ENCODE results near the gene ZBED6.
A peak's percentile ranks its signal among the peaks of the same experiment; 100 is the strongest.
"Not testable (repeated sequence)": the region's sequence is repeated elsewhere in the genome, so short reads cannot be mapped to it uniquely, and the experiment has no call there.

The ZBED6 gene
- total RNA-seq: 0.08 to 2.9 (median 0.63) reads per million in 18 experiments

- DNase-seq: peak; percentile 100
Observed at GRCh38 chr1:203795441-203796235, at the start of gene ZBED6, which contains the start of gene ZC3H11A. Gene ZBED6, plus strand, starts transcription at chr1:203795623. Its CDS starts 1,900 bp downstream, at chr1:203797523. Gene ZC3H11A, plus strand, starts transcription at chr1:203795623. Its CDS starts 21,448 bp downstream, at chr1:203817071.

GRCh38 chr1:203746281-203746680 is 49.1 kb upstream of the ZBED6 start:
- no peak for DNase-seq

- DNase-seq: no peak
Observed at GRCh38 chr1:203751051-203751450, 44.4 kb upstream of the ZBED6 start.

- DNase-seq: not testable (repeated sequence)
Observed at GRCh38 chr1:203751618-203752361, 43.6 kb upstream of the ZBED6 start.

GRCh38 chr1:203754455-203754864 is 41.0 kb upstream of the ZBED6 start:
- DNase-seq: no peak

GRCh38 chr1:203756036-203756435 is 39.4 kb upstream of the ZBED6 start:
- DNase-seq: no peak

GRCh38 chr1:203758749-203759148 is 36.7 kb upstream of the ZBED6 start:
- DNase-seq: not testable (repeated sequence)

GRCh38 chr1:203760506-203760905 is 34.9 kb upstream of the ZBED6 start:
- DNase-seq: no peak

GRCh38 chr1:203761958-203762357 is 33.5 kb upstream of the ZBED6 start:
- DNase-seq: not testable (repeated sequence)

GRCh38 chr1:203763505-203763904 is 31.9 kb upstream of the ZBED6 start:
- DNase-seq: no peak

GRCh38 chr1:203764105-203765028 is 31.1 kb upstream of the ZBED6 start:
- DNase-seq: no peak

GRCh38 chr1:203765029-203765837 is 30.2 kb upstream of the ZBED6 start, which contains the start of gene LAX1:
Gene LAX1, plus strand, starts transcription at chr1:203765183. Its CDS starts 383 bp downstream, at chr1:203765566.
- DNase-seq: no peak

- no peak for DNase-seq
Observed at GRCh38 chr1:203768256-203768655, 27.2 kb upstream of the ZBED6 start.

GRCh38 chr1:203769505-203770343 is 25.7 kb upstream of the ZBED6 start:
- peak; percentile 93 for DNase-seq

GRCh38 chr1:203771901-203772301 is 23.5 kb upstream of the ZBED6 start:
- no peak for DNase-seq

GRCh38 chr1:203772836-203773235 is 22.6 kb upstream of the ZBED6 start:
- DNase-seq: no peak

- no peak for DNase-seq
Observed at GRCh38 chr1:203776636-203777035, 18.8 kb upstream of the ZBED6 start.

GRCh38 chr1:203777596-203777995 is 17.8 kb upstream of the ZBED6 start:
- no peak for DNase-seq

GRCh38 chr1:203778146-203778545 is 17.3 kb upstream of the ZBED6 start:
- no peak for DNase-seq

- DNase-seq: no peak
Observed at GRCh38 chr1:203778789-203779188, 16.6 kb upstream of the ZBED6 start.

- DNase-seq: no peak
Observed at GRCh38 chr1:203781962-203782361, 13.5 kb upstream of the ZBED6 start.

All from inflammatory macrophage (primary cell).